ENCODE data around the gene DCC.

- no peak for TF ChIP-seq POLR2AphosphoS5 (IDR thresholded peaks at IDR 0.05; ENCODE audit: low read depth, low read length)
- TF ChIP-seq CTCF (IDR thresholded peaks at IDR 0.05; ENCODE audit: control extremely low read depth in 1 of 3, insufficient read depth in 1 of 3, low read depth in 1 of 3, low read length in 3 of 3): no peak
- no peak for TF ChIP-seq YY1 (IDR thresholded peaks at IDR 0.05; ENCODE audit: low read depth, low read length)
- TF ChIP-seq CREB1 (IDR thresholded peaks at IDR 0.05): no peak
- TF ChIP-seq EP300 (IDR thresholded peaks at IDR 0.05; ENCODE audit: borderline replicate concordance in 1 of 2, low read depth in 2 of 2, low read length in 2 of 2): no peak
- TF ChIP-seq POLR2A (IDR thresholded peaks at IDR 0.05; ENCODE audit: control extremely low read depth in 1 of 2, low read depth in 2 of 2, low read length in 2 of 2): no peak
- TF ChIP-seq KDM4A (IDR thresholded peaks at IDR 0.05; ENCODE audit: low read depth, low read length, severe bottlenecking): no peak
- TF ChIP-seq HDAC2 (IDR thresholded peaks at IDR 0.05; ENCODE audit: borderline replicate concordance in 1 of 2, low read depth in 2 of 2, low read length in 2 of 2): no peak
Observed at GRCh38 chr18:52370841-52371240, 30.8 kb downstream of the DCC start.

Data from H1 (cell line).